Measurements from ENCODE around the gene BMP2.

GRCh38 chr20:6770786-6771100 is 3.3 kb downstream of the BMP2 start:
- TF ChIP-seq CTCF (conservative IDR thresholded peaks at IDR 0.05 in 1 of 2, IDR thresholded peaks at IDR 0.05 in 1 of 2; ENCODE audit: low read depth in 1 of 2, low read length in 2 of 2): no peak
- no peak for TF ChIP-seq EZH2 (IDR thresholded peaks at IDR 0.05; ENCODE audit: low read length, missing control alignments)
